Kasumi-1 (cell line): Measurements from ENCODE around the gene HCRTR2.
"Not testable (repeated sequence)": the region's sequence is repeated elsewhere in the genome, so short reads cannot be mapped to it uniquely, and the experiment has no call there.

Source experiments
- DNase-seq, 2 experiments: peaks; one replicate each; lab custom pipeline; 2025; lab: John Stamatoyannopoulos, UW

The HCRTR2 gene

GRCh38 chr6:55174211-55175026 lies at the start of gene HCRTR2:
Gene HCRTR2, plus strand, starts transcription at chr6:55174515. Its CDS starts 73 bp downstream, at chr6:55174588.
- no peak for DNase-seq

- no peak for DNase-seq
Measured at GRCh38 chr6:55130806-55131324, 43.5 kb upstream of the HCRTR2 start.

DNA sequence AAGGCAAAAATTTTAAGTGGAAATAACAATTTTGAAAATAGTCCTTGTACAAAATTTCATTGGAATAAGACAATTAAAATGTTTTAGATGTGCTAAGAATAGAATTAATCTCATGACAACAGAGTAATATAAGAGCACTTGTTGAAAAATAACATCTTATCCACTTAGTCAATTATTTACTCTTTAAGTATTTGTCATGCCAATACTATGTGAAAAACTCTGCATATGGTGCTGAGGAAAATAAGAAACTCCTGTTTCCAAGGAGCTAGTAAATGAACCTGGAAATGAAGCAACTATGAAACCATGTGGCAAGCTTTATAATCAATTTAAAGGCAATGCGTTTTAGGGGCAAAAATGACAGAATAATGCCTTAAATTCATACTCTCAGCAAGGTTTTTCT lies 42.7 kb upstream of the HCRTR2 start:
- DNase-seq: no peak

DNA sequence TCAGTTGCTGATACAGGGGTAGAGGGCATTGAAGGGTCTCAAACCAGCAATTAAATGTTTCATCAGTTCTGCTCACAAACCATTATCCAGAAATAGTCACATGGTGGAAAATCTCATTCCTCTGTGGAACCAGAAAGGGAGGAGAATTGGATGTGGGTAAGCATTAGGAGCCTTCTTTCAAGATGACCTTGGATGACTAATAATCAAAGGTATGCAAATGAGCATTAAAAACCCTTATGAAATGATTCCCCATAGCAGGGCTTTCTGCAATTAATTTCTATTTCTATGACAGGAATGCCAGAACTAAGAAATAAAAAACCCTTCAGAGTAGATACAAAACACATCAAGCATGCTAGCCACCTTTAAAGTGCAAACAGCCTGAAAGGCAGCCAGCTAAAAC lies 37.4 kb upstream of the HCRTR2 start:
- no peak for DNase-seq

GRCh38 chr6:55137929-55138693 lies 36.2 kb upstream of the HCRTR2 start:
- DNase-seq: no peak

DNA sequence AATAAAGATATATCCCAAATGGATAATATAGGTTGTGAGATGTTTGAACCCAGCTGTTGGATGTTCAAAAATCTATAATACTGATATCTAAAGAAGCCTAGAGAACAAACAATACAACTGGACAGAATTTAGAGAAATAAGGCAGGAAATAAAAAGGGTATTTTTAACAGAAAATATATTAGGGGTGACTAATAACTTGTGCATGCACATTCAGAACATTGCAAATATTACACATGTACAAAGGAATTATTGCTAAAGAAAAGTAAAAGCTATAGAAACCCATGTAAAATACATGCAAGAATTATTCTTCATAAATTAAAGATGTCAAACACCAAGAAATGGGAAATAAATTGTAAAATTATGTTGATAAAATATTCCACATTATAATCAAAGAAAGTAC lies 32.7 kb upstream of the HCRTR2 start:
- DNase-seq: no peak

- no peak for DNase-seq
Measured at GRCh38 chr6:55142610-55143009, 31.7 kb upstream of the HCRTR2 start.

GRCh38 chr6:55153284-55153683 lies 21.0 kb upstream of the HCRTR2 start:
- DNase-seq: no peak

DNA sequence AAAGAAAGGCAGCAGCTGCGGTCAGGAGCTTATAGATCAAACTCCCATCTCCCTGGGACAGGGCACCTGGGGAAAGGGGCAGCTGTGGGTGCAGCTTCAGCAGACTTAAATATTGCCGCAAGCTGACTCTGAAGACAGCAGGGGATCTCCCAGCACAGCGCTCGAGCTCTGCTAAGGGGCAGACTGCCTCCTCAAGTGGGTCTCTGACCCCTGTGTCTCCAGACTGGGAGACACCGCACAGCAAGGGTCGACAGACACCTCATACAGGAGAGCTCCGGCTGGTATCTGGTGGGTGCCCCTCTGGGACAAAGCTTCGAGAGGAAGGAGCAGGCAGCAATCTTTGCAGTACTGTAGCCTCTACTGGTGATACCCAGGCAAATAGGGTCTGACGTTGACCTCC lies 15.5 kb upstream of the HCRTR2 start:
- not testable (repeated sequence) for DNase-seq

- no peak for DNase-seq
Measured at GRCh38 chr6:55167860-55168259, 6.5 kb upstream of the HCRTR2 start.

- no peak for DNase-seq
Measured at GRCh38 chr6:55175078-55176049, 1.0 kb downstream of the HCRTR2 start.

DNA sequence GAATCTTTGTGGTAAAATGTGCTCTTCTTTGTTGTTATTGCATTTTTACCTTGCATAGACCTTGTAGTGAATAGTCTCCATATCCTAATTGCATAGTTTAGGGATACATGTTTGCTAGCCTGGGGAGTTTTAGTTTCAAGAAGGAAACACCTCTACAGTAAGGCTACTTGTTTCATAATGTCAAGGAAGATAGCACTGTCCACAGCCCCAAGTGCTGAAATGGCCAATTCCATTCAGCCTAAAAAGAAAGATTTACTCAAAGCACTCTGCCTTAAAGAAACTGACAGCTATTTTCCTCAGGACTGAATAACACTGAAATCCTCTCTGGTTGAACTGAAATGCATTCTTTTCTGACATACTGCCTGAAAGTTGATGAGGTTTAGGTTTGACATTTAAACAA lies 2.6 kb downstream of the HCRTR2 start:
- peak; percentile 21 to 25 for DNase-seq

DNA sequence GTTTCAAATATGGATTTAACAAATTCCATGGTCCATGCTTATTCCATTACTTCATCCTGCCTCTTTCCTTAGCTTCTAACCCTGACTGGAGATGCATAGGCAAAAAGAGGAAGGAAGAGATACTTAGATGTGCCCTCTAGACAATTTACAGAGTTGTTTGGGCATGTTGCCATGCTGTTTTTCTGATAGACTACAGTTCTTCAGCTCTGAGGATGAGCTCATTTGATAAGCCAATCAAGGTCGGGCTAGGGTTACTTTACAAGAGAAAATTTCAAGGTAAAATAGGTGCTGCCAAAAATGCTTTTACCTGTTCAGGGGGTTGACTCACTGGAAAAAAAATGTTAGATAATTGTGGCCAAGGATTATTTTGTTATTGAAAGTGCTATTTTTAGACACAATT lies 5.9 kb downstream of the HCRTR2 start:
- peak; percentile 87 for DNase-seq

DNA sequence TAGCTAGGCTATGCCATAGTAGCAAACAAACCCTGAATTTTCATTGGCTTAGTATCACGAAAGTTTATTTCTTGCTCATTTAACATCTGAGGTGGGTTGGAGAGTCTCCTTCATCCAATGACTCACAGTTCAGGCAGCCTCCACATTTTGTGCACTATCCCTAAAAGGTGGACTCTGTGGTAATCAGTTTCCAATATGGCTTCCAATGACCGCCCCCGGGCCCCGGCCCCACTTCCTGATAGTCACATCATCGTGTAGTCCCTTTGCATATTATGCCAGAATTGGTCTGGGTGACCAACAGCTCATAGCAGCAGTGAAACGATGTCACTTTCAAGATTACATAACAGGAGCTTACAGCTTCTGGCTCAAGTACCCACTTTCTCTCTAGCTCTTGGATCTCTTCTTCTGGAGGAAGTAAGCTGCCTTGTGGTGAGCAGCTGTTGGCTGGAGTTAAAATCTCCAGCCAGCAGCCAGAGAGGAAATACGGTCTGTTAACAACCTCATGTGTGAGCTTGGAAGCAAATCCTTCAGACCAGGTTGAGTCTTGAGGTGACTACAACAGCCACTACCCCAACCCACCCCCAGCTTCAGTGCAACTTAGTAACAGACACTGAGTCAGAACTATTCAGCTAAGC lies 7.8 kb downstream of the HCRTR2 start:
- peak; percentile 98 for DNase-seq

DNA sequence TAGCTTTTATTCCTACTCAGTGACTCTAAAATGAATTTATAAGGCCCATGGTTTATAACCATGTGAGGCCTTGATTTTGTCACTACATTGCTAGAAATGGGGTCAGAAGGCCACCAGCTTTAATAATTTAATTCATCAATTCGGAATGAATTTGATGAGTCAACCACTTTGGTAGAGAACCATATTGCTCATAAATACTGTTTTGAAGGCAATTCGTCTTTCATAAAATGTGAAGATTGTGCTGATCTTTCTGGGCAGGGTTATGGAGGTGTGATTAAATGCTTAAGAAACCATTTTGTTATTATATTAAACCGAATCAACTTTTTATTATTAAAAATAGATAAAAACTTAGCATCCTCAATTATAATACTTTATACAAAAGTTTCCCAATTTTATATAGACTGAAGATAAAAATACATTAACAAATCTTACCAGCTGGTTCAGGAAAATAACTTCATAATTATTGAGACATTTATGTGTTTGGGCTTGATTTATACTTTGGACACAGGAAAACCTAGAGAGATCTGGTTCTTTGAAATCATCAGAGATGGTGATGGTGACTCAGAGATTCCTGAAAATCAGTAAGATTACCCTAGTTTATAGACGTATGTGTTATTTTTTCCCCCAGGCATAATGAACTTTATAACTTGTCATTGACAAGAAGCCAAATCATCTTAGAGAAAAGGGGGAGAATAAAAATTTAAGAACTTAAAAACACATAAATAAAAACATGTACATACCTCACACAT lies 10.6 kb downstream of the HCRTR2 start:
- no peak for DNase-seq

DNA sequence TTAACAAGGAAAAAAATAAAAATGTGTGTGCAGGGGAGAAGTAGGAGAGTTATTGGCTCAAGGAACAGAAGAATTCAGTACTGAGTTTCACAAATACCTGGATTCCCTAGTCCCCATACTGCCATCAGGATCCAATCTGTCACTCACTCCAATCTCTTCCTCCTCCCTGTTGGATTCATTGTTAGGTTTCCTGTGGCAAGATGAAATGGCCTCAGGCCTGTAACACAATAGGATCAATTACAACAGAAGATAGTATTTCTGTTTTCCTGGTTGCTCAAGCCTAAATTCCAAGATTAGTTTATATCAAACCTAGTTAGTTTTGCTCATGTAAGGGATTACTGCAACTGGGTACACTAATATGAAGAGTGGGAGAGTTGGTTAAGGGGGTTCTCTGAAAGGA lies 24.4 kb downstream of the HCRTR2 start:
- no peak for DNase-seq

DNA sequence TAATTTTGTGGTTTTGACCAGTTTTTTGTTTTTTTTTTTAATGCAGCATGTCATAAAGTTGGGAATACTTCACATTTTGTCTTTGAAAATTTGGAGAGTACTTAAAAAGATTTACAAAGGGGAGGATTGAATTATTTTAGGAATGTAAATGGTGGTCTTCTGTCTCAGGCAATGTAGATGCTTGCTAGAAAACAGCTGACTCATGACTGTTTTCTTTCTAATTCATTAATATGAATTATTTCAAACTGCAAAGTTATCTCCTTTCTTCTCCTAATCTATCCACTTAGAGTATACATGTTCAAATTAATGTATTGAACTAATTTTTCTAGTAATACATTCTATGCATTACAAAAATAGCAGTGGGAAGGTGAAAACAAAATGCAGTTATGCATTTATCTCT lies 24.9 kb downstream of the HCRTR2 start:
- DNase-seq: no peak

- no peak for DNase-seq
Measured at GRCh38 chr6:55208478-55209458, 34.5 kb downstream of the HCRTR2 start.

DNA sequence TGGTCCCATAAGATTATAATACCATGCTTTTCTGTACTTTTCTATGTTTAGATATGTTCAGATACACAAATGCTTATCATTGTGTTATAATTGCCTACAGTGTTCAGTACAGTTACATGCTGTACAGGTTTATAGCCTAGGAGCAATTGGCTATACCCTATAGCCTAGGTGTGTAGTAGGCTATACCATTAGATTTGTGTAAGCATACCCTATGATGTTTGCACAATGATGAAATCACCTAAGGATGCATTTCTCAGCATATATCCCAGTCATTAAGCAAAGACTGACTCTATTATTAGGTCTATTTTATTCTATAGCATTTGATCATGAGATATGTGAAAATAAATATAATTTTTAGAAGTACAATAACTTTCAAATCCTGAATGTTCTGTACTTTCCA lies 36.6 kb downstream of the HCRTR2 start:
- DNase-seq: no peak
